Measurements from ENCODE around the gene KRT13.
A peak's percentile ranks its signal among the peaks of the same experiment; 100 is the strongest.

Gene KRT13

DNA sequence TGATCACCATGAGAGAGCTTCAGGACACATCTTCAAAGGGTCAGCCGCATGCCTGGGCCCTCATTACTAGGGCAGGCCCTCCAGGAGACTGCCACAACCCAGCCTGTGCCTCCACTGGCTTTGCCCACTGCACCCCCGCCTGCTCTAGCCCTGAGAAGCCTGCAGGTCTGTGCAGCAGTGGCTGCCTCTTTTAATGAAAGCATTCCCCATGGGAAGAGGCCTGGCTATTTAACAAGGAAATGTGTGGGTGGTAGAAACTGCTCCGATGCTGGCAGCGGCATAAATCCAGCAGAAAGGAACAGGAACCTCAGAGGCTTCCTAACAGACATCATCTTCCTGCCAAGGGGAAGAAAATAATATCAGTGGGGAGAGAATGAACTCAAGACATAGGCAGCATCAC is 37.9 kb downstream of the KRT13 start:
- DNase-seq (ENCODE audit: low read depth in 2 of 2) = no peak

DNA sequence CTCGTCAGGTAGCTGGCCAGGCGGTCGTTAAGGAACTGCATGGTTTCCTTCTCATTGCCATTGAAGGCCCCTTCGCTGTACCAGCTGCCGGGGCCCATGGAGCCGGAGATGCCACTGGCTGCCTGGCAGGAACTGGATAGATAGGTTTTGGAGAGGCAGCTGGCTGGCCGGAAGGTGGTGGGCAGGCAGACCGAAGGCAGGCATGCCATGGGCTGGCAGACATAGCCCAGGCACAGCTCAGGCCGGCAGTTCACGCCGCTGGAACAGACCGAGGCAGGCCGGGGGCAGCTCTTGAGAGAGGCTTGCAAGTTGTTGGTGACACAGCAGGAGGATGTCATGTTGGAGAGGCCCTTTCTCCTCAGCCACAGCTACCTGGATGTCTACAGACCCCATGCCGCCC is 38.4 kb downstream of the KRT13 start, which contains the start of gene KRT32:
Gene KRT32 (minus strand): TSS at position 399 of the 400 bp plus-strand sequence. CDS start 61 bp downstream, at position 338.
- DNase-seq (ENCODE audit: low read depth in 2 of 2) = no peak

DNA sequence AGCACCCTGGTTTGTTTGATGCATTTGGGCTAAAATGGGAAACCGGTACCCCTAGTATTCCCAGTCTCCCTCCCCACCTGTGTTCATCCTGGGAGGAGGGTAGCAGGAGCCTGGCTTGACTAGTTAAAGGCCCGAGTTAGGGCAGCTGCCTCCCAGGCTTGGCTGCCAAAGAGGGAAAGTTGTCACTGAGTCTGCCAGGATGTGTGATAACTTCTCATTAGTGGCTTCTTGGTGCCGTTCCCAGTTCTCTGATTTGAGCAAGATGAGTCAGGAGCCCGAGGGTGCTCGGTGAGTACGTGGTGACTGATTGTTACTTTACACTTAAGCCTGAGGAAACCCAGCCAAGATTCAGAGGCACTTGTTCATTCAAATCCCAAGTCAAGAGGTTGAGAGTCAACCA is 40.7 kb downstream of the KRT13 start:
- DNase-seq (ENCODE audit: low read depth in 2 of 2) = peak; percentile 75 to 77

- DNase-seq (ENCODE audit: low read depth in 2 of 2) = no peak
Observed at GRCh38 chr17:41464173-41464572, 41.2 kb downstream of the KRT13 start.

DNA sequence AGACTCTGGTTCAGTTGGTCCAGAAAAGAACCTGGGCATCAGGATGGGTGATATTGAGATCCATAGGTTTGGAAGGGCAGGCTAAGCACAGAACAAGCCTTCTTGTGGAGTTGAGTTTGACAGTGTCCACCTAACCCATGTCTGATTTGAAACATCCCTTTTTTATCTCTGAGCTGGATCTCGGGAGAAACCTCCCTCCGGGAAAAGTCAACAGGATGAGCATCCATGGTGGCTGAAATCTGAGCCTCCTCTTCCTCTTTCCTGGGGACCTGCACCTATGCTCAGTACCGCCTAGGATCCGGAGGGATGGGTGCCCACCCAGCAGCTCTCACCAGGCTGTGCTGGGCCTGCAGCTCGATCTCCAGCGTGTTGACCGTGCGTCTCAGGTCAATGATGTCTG is 41.7 kb downstream of the KRT13 start:
- DNase-seq (ENCODE audit: low read depth in 2 of 2) = no peak

DNA sequence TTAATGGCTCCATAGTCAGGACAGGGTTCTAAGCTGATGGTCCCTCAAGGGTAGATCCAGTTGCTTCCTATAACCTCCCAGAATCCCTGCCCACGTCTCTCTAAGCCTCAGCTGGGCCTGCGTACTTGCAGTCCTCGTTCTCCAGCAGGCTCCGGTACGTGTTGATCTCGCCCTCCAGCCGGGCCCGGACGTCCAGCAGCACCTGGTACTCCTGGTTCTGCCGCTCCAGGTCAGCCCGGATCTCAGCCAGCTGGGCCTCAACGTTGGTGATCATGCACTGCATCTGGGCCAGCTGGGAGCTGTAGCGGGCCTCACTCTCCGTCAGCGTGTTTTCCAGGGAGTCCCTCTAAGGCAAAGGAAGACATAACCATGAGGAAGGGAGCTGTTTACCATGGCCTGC is 42.7 kb downstream of the KRT13 start:
- no peak for DNase-seq (ENCODE audit: low read depth in 2 of 2)

GRCh38 chr17:41457676-41458075 is 47.7 kb downstream of the KRT13 start:
- no peak for DNase-seq (ENCODE audit: low read depth in 2 of 2)

GRCh38 chr17:41456204-41456603 is 49.2 kb downstream of the KRT13 start:
- no peak for DNase-seq (ENCODE audit: low read depth in 2 of 2)

DNA sequence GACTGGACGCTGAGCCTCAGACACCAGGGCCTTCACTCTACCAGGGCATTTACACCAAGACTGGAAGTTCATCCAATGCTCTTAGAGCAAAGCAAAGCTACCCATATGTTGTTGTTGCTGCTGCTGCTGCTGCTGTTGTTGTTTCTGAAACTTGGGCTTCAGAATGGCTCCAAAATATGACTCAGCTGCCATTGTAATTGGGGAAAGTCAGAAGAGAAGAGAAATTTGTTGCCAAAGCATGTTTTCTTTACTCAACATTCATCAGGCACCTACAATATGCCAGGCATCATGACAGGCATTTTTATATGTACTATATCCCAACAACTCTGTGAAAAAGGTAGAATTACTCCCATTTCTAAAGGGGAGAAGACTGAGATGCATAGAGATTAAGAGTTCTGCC is 50.2 kb downstream of the KRT13 start:
- DNase-seq (ENCODE audit: low read depth in 2 of 2) = no peak

GRCh38 chr17:41453066-41453465 is 52.3 kb downstream of the KRT13 start:
- DNase-seq (ENCODE audit: low read depth in 2 of 2) = no peak

GRCh38 chr17:41452281-41452680 is 53.1 kb downstream of the KRT13 start:
- no peak for DNase-seq (ENCODE audit: low read depth in 2 of 2)

DNA sequence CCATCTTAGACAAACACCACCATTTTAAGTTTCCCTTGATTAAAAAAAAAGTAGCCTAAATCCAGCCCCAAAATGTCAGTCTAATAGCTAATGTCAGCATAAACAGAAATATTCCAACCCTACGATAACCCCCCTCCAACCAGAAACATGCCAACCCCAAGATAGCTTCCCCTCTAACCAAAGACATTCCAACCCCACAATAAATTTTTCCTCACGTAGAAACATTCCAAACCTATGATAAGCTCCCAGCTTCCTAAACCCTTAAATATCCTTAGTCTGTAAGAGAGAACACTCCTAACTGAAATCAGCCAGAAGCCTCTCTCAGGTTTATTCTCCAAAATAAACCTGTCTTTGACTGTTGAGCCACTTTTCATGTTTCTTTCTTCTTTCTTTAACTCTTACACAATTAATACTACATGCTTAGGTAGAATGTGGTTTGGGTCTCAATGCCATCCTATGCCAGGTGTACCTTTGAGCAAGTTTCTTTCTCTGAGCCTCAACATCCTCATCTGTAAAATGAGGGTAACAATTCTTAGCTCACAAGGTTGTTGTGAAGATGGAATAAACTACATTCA is 54.2 kb downstream of the KRT13 start:
- peak; percentile 12 to 17 for DNase-seq (ENCODE audit: low read depth in 2 of 2)
